ENCODE measurements around the gene RBMY1B. TPM values are rescaled to one million over a fixed set of nuclear protein-coding genes. Genes with fewer than 3 reads are reported as not detected.
"Not testable (repeated sequence)": the region's sequence is repeated elsewhere in the genome, so short reads cannot be mapped to it uniquely, and the experiment has no call there.

The RBMY1B gene
- total RNA-seq, result not detected

- DNase-seq; H3K9ac ChIP-seq (ENCODE audit: low read depth in 2 of 2, low read length in 2 of 2); H3K27ac ChIP-seq; H3K4me3 ChIP-seq; intact Hi-C loops (cut with DNase I); H3K9me3 ChIP-seq; H3K27me3 ChIP-seq; H3K4me1 ChIP-seq; H3K36me3 ChIP-seq: not testable (repeated sequence)
Observed at GRCh38 chrY:21511038-21511437, at the start of gene RBMY1B. Gene RBMY1B (plus strand): TSS chrY:21511338. CDS start chrY:21513351, 2,013 bp downstream.

DNA sequence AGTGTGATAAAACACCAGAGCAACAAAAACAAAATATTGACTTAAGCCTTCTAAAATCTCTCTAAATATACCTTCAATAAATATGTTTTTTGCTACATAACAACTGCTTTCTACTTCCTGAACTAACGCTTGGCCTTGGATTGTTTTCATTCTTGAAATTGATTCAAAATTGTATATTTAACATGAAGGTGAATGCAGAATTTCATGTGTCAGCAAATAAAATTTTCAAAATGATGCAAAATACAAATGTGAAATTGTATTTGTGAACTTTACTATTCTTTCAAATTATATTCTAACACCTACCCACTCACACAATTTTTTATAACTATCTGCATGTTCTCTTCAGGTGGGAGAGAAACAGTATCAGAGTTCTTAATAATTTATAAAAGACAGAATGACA, 48.2 kb upstream of the RBMY1B start:
- H3K4me1 ChIP-seq; H3K4me3 ChIP-seq; H3K9me3 ChIP-seq; H3K36me3 ChIP-seq; DNase-seq; H3K27ac ChIP-seq; H3K27me3 ChIP-seq; intact Hi-C loops (cut with DNase I); H3K9ac ChIP-seq (ENCODE audit: low read depth in 2 of 2, low read length in 2 of 2): not testable (repeated sequence)

DNA sequence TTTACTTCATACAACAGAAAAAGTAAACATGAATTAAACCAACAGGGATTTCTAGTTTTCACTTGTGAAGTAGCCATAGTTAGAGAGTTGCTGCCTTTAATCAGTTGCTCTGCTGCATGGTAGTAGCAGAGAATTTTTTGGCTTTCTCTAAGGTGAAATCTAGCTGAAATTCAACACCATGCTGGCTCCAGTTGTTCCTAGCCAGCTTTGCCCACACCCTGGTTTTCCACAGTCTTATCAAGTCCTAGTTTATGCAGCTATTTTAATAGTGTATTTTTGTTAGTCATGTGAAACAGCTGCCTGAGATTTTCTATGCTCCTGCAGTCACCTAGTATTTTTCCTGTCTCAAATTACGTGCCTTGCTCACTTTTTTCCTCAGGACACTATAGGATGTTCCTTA, 28.2 kb upstream of the RBMY1B start:
- Histone ChIP-seq H3K27me3 (no peaks in the 10 kb centered on the region), H3K9ac (ENCODE audit: low read depth in 2 of 2, low read length in 2 of 2) (no peak overlapping the region), H3K9me3 (no peaks in the 10 kb centered on the region), H3K36me3 (no peaks in the 10 kb centered on the region), H3K4me3 (no peak overlapping the region), H3K27ac (no peak overlapping the region), H3K4me1 (no peaks in the 10 kb centered on the region)
- intact Hi-C loops (cut with DNase I), result no loop called here
- no peak for DNase-seq
- no peak for TF ChIP-seq CTCF (IDR thresholded peaks at IDR 0.05)

- DNase-seq; H3K36me3 ChIP-seq; H3K27me3 ChIP-seq; H3K9me3 ChIP-seq; intact Hi-C loops (cut with DNase I); H3K9ac ChIP-seq (ENCODE audit: low read depth in 2 of 2, low read length in 2 of 2); H3K4me3 ChIP-seq; H3K27ac ChIP-seq; H3K4me1 ChIP-seq: not testable (repeated sequence)
Observed at GRCh38 chrY:21534579-21534978, 23.4 kb downstream of the RBMY1B start, which contains the start of gene RBMY1A1. Gene RBMY1A1 (plus strand): TSS chrY:21534879. CDS start chrY:21536892, 2,013 bp downstream.

GRCh38 chrY:21559316-21559984, 48.3 kb downstream of the RBMY1B start:
- H3K9me3 ChIP-seq; H3K27ac ChIP-seq; H3K4me1 ChIP-seq; DNase-seq; H3K4me3 ChIP-seq; intact Hi-C loops (cut with DNase I); H3K36me3 ChIP-seq; H3K9ac ChIP-seq (ENCODE audit: low read depth in 2 of 2, low read length in 2 of 2); H3K27me3 ChIP-seq: not testable (repeated sequence)

Other genes with a start within 250 kb of the RBMY1B start
- not detected for gene RBMY1A1, start 23.5 kb downstream of the RBMY1B start, total RNA-seq

All from colonic mucosa (tissue), 4 donors.